Head of caudate nucleus (tissue), 42 donors: ENCODE results near the gene FOXK2.
A peak's percentile ranks its signal among the peaks of the same experiment; 100 is the strongest.
"Not testable (repeated sequence)": the region's sequence is repeated elsewhere in the genome, so short reads cannot be mapped to it uniquely, and the experiment has no call there.

Experiments
- DNase-seq, 42 donors: peaks; one replicate each; pipeline versions ENCODE4 v3.0.0 to v3.0.0-alpha.2; 2020 to 2021; ENCODE audit warnings: mixed read lengths in 7 of 42
- intact Hi-C: fragments of 100-400 bp; cut with DNase I; formaldehyde crosslinking; loops from one replicate; pipeline ENCODE4 v1.15.0; 2022

Gene FOXK2

DNA sequence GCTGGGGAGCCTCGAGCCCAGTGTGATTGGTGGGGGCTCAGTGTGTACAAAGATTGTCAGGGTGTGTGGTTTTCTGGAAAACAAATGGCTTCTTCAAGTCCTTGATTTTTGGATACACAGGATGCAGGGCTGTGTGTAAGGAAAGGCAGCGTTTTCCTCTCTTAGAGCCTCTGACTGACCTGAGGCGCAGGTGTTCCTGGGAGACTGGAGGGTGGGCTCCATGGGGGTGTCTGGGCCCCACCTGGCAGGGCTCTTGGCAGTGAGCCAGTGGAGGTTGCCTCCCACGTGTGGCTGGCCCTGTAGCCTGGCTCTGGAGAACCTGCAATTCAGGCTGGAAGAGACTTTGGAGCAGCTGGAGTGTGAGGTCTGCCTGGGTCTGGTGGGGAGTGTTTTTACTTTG is 5.0 kb downstream of the FOXK2 start:
- intact Hi-C loops, result no loop called here
- no peak for DNase-seq

DNA sequence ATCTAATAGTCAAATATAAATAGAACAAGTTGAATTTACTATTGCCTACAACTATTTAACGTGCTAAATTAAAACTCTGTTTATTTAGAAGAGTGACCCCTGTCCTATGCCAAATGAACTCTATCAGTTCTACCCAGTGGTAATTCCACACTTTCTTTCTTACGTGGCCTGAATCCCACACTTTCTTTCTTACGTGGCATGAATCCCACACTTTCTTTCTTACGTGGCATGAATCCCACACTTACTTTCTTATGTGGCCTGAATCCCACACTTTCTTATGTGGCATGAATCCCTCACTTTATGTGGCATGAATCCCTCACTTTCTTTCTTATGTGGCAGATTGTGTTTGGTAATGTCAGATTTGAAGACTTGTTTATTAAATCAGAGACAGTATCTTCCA is 6.2 kb downstream of the FOXK2 start:
- DNase-seq, result no peak
- intact Hi-C loops, result no loop called here

DNA sequence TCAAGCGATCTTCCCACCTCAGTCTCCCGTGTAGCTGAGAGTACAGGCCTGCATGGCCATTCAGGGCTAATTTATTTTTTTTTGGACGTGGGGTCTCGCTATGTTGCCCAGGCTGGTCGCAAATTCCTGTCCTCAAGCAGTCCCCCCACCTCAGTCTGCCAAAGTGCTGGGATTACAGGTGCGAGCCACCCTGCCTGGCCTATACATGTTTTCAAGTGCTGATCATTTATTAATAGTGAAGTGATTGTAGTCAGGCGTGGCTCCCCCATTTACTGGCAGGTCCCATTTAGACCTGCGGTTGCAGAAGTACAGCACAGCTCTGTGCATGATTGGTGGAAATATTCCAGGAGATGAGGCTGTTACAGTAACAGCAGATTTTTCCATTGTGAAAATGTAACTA is 8.4 kb downstream of the FOXK2 start:
- peak in 7 of 42 donors; percentile 12 to 55 (median 28) for DNase-seq

DNA sequence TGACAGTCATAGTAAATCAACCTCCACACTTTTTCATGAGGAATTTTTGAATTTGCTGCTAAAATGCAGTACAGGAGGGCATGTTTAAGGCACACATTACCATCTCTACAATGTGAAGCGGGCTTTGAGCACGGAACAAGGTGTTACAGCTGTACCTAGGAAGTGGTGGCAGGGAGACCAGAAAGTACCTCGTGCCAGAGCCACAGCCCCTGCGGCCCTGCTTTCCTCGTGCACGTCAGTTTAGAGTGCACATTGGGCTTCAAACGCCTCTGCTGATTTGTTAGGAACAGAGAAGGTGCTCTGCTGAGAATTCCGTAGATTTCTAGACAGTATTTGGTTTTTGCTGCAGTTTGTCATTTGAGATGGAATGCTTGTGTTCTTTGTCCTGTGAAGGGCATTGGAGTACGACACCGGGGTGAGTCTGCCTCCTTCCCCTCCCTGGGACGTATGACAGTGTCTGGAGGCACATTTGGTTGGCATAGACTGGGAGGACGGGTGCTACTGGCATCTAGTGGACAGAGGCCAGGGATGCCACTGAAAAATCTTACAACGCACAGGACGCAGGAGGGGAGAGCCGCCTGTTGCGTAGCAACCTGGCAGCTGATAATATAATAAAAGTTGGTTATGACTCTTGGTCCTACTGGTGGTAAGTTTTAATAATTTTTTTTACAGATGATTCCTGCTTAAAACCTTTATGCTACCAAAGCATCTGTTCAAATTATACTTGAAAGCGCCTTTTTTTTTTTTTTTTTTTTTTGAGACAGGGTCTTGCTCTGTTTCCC is 9.1 kb downstream of the FOXK2 start:
- DNase-seq, result peak; percentile 23 to 87 (median 68)
- intact Hi-C loops, result no loop called here

More for the DNA sequence above, 8.4 kb downstream of the FOXK2 start:
- intact Hi-C loops, result no loop called here

DNA sequence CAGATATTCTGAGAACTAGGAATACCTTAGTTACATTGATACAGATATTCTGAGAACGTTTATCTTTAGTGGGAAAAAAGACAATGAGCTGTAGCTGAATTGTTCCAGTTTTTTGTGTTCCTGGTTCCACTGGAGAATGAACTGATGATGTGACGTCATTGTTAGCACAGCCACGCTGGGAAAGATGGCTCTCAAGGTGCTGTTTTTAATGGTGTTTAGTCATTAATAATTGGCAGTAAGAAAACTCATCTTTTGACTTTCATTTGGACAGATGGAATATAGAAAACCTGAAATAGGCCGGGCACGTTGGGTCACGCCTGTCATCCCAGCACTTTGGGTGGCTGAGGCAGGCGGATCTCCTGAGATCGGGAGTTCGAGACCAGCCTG is 10.4 kb downstream of the FOXK2 start:
- intact Hi-C loops, result no loop called here
- DNase-seq, result no peak

DNA sequence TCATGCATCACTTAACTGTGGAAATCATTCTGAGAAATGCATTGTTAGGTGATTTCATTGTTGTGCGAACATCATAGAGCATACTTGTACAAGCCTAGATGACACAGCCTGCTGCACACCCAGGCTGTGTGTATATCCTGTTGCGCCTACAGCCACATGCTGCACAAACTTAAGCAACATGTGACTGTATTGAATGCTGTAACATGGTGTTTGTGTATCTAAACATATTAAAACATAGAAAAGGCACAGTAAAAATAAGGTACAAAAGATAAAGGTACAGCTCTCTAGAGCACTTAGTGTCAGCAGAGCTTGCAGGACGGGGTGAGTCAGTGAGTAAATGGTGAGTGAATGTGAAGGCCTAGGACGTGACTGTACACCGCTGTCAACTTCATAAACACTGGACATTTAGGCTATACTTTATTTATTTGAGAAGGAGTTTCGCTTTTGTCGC is 11.9 kb downstream of the FOXK2 start:
- DNase-seq, result no peak
- intact Hi-C loops, result no loop called here

DNA sequence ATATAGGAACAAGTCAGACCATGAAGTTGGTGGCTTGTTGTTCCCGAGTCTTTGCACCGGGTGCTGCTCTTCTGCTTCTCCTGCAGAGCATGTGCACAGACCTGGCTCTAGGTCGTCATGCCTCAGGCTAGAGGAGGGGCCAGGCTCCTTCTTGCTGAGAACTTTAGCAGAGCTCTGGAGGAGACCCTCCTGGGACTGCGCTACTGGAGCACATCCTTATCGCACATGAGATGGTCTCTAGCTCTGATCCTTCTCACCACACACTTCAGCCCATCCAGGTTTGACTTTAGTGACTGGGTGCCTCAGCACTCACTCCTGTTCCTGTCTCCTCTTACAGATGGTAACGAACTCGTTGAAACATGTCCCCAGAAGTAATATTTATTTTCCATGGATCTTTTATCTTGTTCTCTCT is 14.9 kb downstream of the FOXK2 start:
- intact Hi-C loops, result no loop called here
- no peak for DNase-seq

DNA sequence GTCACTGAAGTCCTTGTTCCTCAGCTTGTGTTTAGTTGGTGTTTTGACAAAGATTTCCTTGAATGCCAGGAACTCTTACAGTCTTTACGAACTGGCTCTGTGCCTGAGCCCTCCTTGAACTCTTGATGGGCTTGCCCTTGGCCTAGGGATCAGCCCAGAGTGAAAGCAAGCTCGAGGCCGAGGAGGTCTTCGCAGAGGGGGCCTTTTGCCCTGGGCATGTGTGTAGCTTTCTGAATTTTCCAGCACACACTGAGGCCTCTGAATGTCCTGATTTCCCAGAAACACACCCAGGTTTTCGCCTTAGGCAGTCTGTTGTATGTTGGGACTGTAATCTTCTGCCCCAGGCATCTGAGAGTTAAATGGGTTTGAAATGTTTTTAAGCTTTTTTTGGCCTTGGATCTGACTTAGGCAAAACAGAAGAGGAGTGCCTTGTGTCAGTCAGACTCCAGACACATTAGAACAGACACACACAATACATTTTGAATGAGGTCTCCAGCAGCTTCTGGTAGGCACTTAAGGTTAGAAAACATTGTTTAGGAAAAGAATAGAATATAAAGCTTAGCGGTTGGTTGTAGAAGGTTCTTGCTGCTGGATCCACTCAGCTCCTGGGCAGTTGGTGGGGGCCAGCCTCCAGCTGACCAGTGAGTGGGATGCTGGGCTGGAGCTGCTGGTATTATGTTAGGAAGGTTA is 17.1 kb downstream of the FOXK2 start:
- DNase-seq, result no peak

DNA sequence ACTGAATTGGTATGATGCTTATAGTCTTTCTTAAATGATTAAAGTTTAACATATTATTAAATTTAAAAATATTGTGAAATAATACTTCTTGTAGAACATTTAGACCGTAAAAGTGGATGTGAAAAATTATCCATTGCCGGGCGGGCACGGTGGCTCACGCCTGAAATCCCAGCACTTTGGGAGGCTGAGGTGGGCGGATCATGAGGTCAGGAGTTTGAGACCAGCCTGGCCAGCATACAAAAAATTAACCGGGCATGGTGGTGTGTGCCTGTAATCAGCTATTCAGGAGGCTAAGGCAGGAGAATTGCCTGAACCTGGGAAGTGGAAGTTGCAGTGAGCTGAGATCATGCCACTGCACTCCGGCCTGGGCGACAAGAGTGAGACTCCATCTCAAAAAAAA is 17.7 kb downstream of the FOXK2 start:
- intact Hi-C loops, DNase-seq: not testable (repeated sequence)

More for the DNA sequence above, 17.1 kb downstream of the FOXK2 start:
- intact Hi-C loops, result no loop called here

DNA sequence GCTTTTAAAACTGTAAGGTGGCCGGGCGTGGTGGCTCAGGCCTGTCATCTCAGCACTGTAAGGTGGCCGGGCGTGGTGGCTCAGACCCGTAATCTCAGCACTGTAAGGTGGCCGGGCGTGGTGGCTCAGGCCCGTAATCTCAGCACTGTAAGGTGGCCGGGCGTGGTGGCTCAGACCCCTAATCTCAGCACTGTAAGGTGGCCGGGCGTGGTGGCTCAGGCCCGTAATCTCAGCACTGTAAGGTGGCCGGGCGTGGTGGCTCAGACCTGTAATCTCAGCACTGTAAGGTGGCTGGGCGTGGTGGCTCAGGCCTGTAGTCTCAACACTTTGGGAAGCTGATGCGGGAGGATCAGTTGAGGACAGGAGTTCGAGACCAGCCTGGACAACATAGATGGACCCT is 19.5 kb downstream of the FOXK2 start:
- intact Hi-C loops, DNase-seq: not testable (repeated sequence)

DNA sequence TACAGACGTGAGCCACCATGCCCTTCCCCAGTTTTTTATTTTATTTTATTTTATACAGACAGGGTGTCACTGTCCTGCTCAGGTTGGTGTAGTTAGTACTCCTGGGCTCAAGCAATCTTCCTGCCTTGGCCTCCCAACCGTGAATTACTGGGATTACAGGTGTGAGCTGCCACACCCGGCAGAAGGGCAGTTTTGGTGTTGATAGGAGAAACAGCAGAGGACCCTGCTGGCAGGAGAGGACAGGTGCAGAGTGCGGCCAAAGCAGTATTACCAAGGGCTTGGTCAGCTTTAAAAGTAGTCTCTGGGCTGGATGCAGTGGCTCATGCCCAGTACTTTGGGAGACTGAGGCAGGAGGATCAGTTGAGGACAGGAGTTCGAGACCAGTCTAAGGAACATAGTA is 22.9 kb downstream of the FOXK2 start:
- intact Hi-C loops, result no loop called here
- DNase-seq, result no peak

DNA sequence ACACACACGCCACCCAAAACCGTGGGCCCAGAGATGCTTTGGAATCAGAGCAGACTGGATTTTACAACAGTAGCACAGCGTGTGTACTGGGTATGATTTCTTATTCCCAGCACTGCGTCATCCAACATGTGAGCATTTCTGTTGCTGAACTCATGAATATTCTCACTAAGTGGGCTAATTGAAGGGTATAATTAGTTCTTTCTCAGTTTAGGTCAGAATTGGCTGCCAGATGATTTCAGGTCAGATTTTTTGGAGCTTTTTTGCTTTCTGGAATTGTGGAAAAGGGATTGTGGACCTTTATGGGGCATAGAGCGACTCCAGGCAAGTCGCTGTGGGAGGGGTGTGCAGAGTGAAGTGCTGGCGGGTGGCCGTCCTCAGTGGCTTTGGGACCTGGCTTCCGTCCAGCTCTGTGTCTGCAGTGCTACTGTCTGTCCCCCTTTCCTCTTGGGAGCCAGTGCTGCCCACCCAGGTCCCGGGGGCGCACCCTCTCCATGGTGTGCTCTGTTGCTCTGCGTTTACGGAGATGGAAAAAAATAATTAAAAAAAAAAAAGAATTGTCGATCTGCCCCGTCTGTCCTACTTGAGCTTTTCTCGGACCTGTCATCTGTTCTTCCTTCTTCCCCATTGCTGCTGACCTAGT is 25.0 kb downstream of the FOXK2 start:
- intact Hi-C loops, result no loop called here
- DNase-seq, result peak in 39 of 42 donors; percentile 32 to 82 (median 53)

DNA sequence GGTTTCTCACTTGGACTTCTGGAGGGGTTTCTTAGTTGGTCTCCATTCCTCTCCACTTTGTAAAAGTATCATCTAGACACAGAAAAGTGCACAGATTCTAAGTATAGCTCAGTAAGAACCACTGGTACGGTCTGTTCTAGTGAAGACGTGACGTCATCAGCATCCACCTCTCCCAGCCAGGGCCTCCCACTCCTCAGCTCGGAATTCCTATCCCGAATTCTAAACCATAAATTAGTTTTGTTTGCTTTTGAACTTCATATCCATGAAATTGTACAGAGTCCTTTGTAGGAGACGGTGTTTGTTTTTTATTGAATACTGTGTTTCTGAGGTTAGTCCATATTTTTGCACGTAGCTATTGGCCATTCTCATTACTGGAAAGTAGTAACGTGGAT is 25.5 kb downstream of the FOXK2 start:
- intact Hi-C loops, result no loop called here
- DNase-seq, result peak in 23 of 42 donors; percentile 26 to 78 (median 48)

DNA sequence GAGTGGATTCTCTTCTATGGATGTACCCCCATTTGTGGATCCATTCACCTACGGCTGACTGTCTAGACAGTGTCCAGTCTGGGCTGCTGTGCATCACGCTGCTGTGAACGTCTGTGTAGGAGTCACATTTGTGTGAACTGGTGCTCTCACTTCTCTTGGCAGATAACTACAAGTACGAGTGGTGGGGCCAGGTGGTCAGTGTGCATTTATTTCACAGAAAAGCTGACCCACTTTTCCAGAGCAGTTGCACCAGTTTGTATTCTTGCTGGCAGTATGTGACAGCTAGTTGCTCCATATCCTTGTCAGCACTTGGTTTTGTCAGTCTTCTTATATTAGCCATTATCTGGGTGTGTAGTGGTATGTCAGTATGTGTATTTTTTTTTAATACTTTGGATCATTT is 28.4 kb downstream of the FOXK2 start:
- no peak for DNase-seq
- intact Hi-C loops, result no loop called here

DNA sequence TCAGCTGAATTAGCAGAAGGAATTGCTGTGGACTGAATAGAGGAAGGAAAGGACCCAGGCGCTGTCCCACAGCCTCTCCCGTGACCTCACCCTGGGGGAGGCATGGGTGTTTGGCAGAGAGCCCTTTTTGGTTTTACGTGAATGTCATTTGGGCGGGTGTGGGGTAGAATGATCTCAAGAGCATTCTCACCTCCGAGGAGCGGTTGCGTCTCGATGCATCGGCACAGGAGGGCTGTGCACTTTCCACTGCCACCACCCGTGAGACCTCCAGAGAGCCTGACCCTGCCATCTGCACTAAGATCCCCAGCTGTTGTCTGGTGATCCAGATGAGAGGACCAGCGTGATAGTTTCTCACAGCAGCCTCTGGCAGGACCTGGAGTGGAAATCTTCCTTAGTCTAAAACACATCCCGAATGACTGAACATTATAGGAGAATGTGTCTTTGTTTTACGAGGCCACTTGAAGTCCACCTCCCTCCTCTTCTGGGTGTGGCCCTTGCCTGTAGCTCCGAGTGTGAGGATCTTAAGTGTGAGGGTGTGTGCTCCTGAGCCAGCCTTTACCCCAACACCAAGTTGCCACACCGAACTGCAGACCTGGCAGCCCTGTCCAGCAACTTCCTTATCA is 29.3 kb downstream of the FOXK2 start:
- intact Hi-C loops, result no loop called here

DNA sequence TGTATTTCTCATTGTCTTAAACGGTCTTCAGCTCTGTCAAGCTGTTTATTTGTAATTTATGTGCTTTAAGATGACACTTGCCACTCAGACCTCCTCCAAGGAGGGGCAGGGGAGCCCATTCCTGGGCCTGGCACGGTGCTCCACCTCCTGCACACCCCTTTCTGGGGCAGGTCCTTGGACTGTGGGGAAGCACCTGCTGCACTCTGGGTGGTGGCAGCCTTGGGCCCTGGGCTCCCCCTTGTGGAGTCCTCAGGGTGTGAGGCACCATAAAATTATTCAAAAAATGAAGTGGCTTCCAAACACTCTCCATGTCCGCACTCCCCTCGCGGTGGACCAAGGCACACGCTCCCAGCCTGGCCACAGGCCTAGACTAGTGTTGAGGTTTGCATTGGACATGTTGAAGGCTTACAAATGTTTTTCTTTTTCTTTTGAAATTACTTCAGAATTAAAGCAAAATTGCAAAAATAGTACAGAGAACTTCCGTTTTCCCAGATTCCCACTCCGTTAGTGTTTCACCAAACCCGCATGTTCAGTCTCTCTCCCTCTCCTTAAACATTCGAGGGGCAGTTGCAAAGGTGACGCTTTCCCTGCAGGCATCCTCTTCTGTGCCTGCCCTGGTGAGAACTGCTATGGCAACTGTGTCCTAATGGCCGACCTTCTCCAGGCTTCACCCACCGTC is 32.4 kb downstream of the FOXK2 start:
- intact Hi-C loops, result no loop called here
- DNase-seq, result peak; percentile 44 to 82 (median 62)

More for the DNA sequence above, 29.3 kb downstream of the FOXK2 start:
- DNase-seq, result peak in 30 of 42 donors; percentile 24 to 74 (median 46)

DNA sequence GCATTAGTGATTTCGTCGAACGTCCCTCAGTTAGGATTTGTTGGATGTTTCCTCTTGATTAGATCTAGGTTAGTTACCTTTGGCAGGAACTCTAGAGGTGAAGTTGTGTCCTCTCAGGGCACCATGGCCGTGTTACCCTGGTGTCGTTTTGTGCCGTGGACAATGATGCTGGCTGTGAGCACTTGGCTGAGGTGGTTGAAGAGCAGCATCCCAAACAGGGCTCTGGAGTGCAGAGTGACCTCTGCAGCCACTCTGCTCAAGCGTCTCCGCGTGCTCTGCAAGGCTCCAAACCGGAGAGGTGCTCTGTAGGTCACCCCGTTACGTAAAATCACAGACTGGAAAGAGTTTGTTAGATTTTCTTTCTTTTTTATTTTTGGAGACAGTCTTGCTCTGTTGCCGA is 33.0 kb downstream of the FOXK2 start:
- intact Hi-C loops, result no loop called here
- DNase-seq, result no peak

DNA sequence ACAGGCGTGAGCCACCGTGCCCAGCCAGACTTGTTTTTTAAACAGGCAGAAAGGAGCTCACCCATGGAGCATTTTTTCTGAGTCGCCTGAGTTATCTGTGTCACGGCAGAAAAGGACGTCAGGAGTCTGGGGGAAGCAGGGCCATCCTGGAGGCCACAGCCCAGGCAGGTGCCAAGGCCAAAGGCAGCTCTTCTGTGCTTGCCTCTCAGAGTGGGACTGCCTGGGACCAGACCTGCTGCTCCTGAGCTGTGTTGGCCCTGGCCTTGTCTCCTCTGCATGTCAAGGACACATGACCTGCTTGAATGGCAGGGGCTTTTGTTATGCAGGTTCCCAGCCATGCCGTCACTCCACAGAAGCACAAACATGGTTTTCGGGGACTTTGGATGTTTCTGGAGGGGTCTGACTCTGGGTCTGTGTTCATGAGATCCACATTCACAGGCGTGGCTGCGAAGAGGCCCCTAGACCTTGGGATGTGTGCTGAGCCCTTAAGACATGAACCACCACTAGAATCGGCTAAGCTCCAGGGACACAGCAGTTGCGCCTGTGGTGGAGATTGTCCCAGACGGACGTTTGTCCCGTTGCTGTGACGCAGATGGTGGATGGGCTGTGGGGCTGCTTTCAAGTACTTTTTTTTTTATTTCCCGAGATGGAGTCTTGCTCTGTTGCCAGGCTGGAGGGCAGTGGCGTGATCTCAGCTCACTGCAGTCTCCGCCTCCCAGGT is 33.8 kb downstream of the FOXK2 start:
- intact Hi-C loops, result no loop called here
- DNase-seq, result peak in 4 of 42 donors; percentile 15 to 56 (median 42)
